ENCODE data around the gene MTUS2. TPM values are rescaled to one million over a fixed set of nuclear protein-coding genes. Genes with fewer than 3 reads are reported as not detected.

MTUS2 gene
- total RNA-seq, 1 donor from 2014 or later = 4.1 TPM

DNA sequence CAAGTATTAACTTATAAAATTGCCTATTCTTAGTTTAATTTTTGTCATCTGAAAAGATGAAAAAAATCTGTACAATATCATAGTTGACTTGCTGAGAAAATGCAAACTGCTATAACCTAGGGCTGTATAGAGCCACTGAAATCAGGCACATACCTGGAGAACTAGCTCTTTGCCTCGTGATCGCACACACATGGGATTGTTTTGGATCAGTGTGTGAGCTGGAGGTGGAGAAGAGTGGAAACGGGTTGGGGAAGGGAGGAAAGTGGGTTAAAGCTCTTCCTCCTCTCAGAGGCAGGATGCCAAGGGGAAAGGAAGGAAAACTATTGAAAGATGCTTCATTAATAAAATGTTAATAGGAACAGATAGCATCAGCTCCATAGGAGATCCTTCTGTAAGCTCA lies 2.7 kb downstream of the MTUS2 start:
- no peaks in the 10 kb centered on the region for H3K4me1 Mint-ChIP-seq (ENCODE audit: unreplicated experiment)
- H3K27me3 Mint-ChIP-seq = peaks cover 60% of the 10 kb centered on the region
- H3K27ac Mint-ChIP-seq = no peak overlapping the region

DNA sequence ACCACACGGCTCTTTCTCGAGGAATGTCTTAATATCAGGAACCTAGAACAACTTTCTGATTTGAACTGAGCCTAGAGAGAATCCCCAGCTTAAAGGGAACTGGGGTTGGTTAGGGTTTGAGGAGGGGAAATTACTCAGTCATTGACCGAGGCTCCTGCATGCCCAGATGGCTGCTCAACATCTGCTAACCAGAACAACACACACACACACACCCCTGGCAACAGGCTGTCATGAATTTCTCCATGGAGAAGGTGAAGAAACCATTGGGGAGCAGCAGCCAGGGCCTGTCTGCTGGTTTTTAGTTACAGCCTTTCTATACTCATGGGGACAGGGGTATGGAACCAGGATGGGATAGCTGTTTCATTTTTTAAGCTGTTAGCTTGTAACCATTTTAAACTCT lies 5.2 kb downstream of the MTUS2 start:
- Mint-ChIP-seq H3K4me3 (no peak overlapping the region), H3K36me3 (peaks cover 1% of the 10 kb centered on the region), H3K27me3 (peaks cover 44% of the 10 kb centered on the region), H3K4me1 (ENCODE audit: unreplicated experiment) (no peaks in the 10 kb centered on the region), H3K27ac (no peak overlapping the region), H3K9me3 (peaks cover 8% of the 10 kb centered on the region)
- TF ChIP-seq, protein P1, sequence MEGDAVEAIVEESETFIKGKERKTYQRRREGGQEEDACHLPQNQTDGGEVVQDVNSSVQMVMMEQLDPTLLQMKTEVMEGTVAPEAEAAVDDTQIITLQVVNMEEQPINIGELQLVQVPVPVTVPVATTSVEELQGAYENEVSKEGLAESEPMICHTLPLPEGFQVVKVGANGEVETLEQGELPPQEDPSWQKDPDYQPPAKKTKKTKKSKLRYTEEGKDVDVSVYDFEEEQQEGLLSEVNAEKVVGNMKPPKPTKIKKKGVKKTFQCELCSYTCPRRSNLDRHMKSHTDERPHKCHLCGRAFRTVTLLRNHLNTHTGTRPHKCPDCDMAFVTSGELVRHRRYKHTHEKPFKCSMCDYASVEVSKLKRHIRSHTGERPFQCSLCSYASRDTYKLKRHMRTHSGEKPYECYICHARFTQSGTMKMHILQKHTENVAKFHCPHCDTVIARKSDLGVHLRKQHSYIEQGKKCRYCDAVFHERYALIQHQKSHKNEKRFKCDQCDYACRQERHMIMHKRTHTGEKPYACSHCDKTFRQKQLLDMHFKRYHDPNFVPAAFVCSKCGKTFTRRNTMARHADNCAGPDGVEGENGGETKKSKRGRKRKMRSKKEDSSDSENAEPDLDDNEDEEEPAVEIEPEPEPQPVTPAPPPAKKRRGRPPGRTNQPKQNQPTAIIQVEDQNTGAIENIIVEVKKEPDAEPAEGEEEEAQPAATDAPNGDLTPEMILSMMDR (conservative IDR thresholded peaks at IDR 0.05) = no peak
- DNase-seq (ENCODE audit: extremely low spot score, unreplicated experiment) = no peak

More for the DNA sequence above, 2.7 kb downstream of the MTUS2 start:
- H3K36me3 Mint-ChIP-seq = no peaks in the 10 kb centered on the region
- H3K4me3 Mint-ChIP-seq = no peak overlapping the region
- H3K9me3 Mint-ChIP-seq = no peaks in the 10 kb centered on the region
- TF ChIP-seq, protein P1 (conservative IDR thresholded peaks at IDR 0.05) = no peak
- DNase-seq (ENCODE audit: extremely low spot score, unreplicated experiment) = no peak

DNA sequence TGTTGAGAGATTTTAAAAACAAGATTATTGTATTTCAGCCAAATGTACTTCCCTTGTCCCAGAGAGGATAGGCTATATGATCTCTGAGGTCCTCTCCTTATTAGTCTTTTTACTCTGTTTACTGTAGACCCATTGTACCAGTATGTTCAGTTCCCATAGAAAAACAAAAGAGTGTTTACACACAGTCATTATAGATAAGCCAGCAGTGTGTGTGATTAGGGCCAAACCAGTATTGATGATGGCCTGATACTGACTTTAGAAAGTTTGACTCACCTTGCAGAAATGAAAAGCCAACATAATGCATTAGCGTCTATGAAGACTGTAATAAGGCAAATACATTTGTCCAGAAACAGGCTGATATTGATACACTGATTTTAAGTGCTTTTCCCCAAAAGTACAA lies 6.2 kb downstream of the MTUS2 start:
- Mint-ChIP-seq H3K27me3 (peaks cover 35% of the 10 kb centered on the region), H3K4me3 (no peak overlapping the region), H3K9me3 (peaks cover 13% of the 10 kb centered on the region), H3K4me1 (ENCODE audit: unreplicated experiment) (no peaks in the 10 kb centered on the region), H3K27ac (no peak overlapping the region), H3K36me3 (peaks cover 6% of the 10 kb centered on the region)
- DNase-seq (ENCODE audit: extremely low spot score, unreplicated experiment) = no peak
- TF ChIP-seq, protein P1 (conservative IDR thresholded peaks at IDR 0.05) = no peak

DNA sequence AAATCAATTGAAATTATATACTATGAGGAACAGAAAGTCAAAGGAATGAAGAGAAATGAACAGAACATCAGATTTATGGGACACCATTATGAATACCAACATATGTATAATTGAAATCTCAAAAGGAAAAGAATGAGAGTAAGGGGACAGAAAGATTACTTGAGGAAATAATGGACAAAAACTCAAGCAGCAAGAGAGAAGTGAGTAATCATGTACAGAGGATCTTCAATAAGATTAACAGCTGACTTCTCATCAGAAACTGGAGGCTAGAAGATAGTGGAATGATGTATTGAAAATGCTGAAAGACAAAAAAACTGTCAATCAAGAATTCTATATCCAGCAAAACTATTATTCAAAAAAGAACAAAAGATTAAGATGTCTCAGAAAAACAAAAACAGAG lies 10.4 kb downstream of the MTUS2 start:
- no peak overlapping the region for H3K4me3 Mint-ChIP-seq
- peaks cover 6% of the 10 kb centered on the region for H3K36me3 Mint-ChIP-seq
- DNase-seq (ENCODE audit: extremely low spot score, unreplicated experiment) = no peak
- no peaks in the 10 kb centered on the region for H3K4me1 Mint-ChIP-seq (ENCODE audit: unreplicated experiment)
- H3K27me3 Mint-ChIP-seq = no peaks in the 10 kb centered on the region
- H3K27ac Mint-ChIP-seq = no peak overlapping the region
- peaks cover 13% of the 10 kb centered on the region for H3K9me3 Mint-ChIP-seq
- TF ChIP-seq, protein P1 (conservative IDR thresholded peaks at IDR 0.05) = no peak

GRCh38 chr13:28831117-28831516 lies 11.0 kb downstream of the MTUS2 start:
- Mint-ChIP-seq H3K9me3 (peaks cover 13% of the 10 kb centered on the region), H3K27me3 (no peaks in the 10 kb centered on the region), H3K27ac (no peak overlapping the region), H3K4me1 (ENCODE audit: unreplicated experiment) (no peaks in the 10 kb centered on the region), H3K36me3 (peaks cover 6% of the 10 kb centered on the region), H3K4me3 (no peak overlapping the region)
- TF ChIP-seq, protein P1 (conservative IDR thresholded peaks at IDR 0.05) = no peak
- no peak for DNase-seq (ENCODE audit: extremely low spot score, unreplicated experiment)

GRCh38 chr13:28837111-28837510 lies 17.0 kb downstream of the MTUS2 start:
- TF ChIP-seq, protein P1 (conservative IDR thresholded peaks at IDR 0.05) = no peak
- H3K36me3 Mint-ChIP-seq = no peaks in the 10 kb centered on the region

More at GRCh38 chr13:28837111-28837510, 17.0 kb downstream of the MTUS2 start:
- Mint-ChIP-seq H3K4me3 (no peak overlapping the region), H3K27me3 (peaks cover 3% of the 10 kb centered on the region), H3K27ac (no peak overlapping the region), H3K9me3 (no peaks in the 10 kb centered on the region), H3K4me1 (ENCODE audit: unreplicated experiment) (no peaks in the 10 kb centered on the region)
- no peak for DNase-seq (ENCODE audit: extremely low spot score, unreplicated experiment)
